ENCODE data around the gene IL1RAP. TPM values are rescaled to one million over a fixed set of nuclear protein-coding genes. Genes with fewer than 3 reads are reported as not detected.

Gene IL1RAP
- total and polyA plus RNA-seq, 9 of the 15 experiments (the other 6 are each of a cell fraction or from before 2014, with no cell fraction given): 0.23 to 1.8 (median 0.88) TPM

GRCh38 chr3:190546881-190547510 lies 33.1 kb downstream of the IL1RAP start:
- Histone ChIP-seq H3K4me2 (ENCODE audit: insufficient read depth, low read length) (no peak overlapping the region), H3K9ac (ENCODE audit: insufficient read depth in 1 of 2, low read depth in 2 of 2, low read length in 2 of 2) (no peak overlapping the region), H3K9me1 (ENCODE audit: control insufficient read depth, insufficient read depth, low read length) (no peaks in the 10 kb centered on the region), H4K20me1 (replicated peaks; ENCODE audit: control insufficient read depth, insufficient read depth, low read length) (no peaks in the 10 kb centered on the region), H3K4me3 (no peak overlapping the region), H3K4me1 (replicated peaks in 1 of 2; ENCODE audit: control insufficient read depth in 2 of 2, insufficient read depth in 2 of 2, low read length in 2 of 2) (no peaks in the 10 kb centered on the region), H3K27ac (ENCODE audit: extremely low read depth, low read depth, low read length) (no peak overlapping the region), H3K36me3 (ENCODE audit: control insufficient read depth, insufficient read depth, low read length) (no peaks in the 10 kb centered on the region), H3K9me3 (replicated peaks; ENCODE audit: control insufficient read depth, insufficient read depth, low read depth, low read length) (no peaks in the 10 kb centered on the region), H3K27me3 (ENCODE audit: control insufficient read depth in 2 of 2, insufficient read depth in 2 of 2, low read length in 2 of 2) (no peaks in the 10 kb centered on the region), H2AFZ (ENCODE audit: low read depth, low read length) (no peak overlapping the region), H3K79me2 (ENCODE audit: control insufficient read depth, insufficient read depth, low read length) (no peaks in the 10 kb centered on the region)
- in situ Hi-C loops (cut with MboI): no loop called here
- FAIRE-seq (no peak), DNase-seq (ENCODE audit: extremely low read depth in 1 of 4, low spot score in 3 of 4) (no peak), ATAC-seq (no peak)
- no TSS peak for BruUV-seq (replicated peaks)
- intact Hi-C loops (cut with micrococcal nuclease): no loop called here
- CTCF ChIA-PET (ENCODE audit: low intra/inter-chr PET ratio): no interaction called here
- POLR2A ChIA-PET: no interaction called here
- 0% methylated on average over 6 of the region's 6 CpGs for WGBS (ENCODE audit: insufficient coverage, low coverage, missing lambda C conversion rate)
- TF ChIP-seq PHB (CRISPR knock-in tag; IDR thresholded peaks at IDR 0.05): no peak
- no peak for TF ChIP-seq ZBTB33 (CRISPR knock-in tag; IDR thresholded peaks at IDR 0.05)
- no peak for TF ChIP-seq DIDO1 (tag; IDR thresholded peaks at IDR 0.05; ENCODE audit: low read depth)
- no peak for TF ChIP-seq GTF2A2 (tag; IDR thresholded peaks at IDR 0.05)
- TF ChIP-seq HDAC8 (tag; IDR thresholded peaks at IDR 0.05): no peak
- TF ChIP-seq ZKSCAN8 (CRISPR knock-in tag; IDR thresholded peaks at IDR 0.05): peak; percentile 84; the same call in 1 of the 2 replicates
- no peak for TF ChIP-seq TRIM25 (IDR thresholded peaks at IDR 0.05; ENCODE audit: borderline replicate concordance)
- no peak for TF ChIP-seq HMG20B (CRISPR knock-in tag; IDR thresholded peaks at IDR 0.05)
- TF ChIP-seq IRF2 (CRISPR knock-in tag; IDR thresholded peaks at IDR 0.05): no peak
- TF ChIP-seq ZBTB17 (CRISPR knock-in tag; IDR thresholded peaks at IDR 0.05): no peak
- no peak for TF ChIP-seq PHF21A (IDR thresholded peaks at IDR 0.05; ENCODE audit: borderline replicate concordance, low read depth)
- TF ChIP-seq PHF20 (IDR thresholded peaks at IDR 0.05; ENCODE audit: partially characterized antibody): no peak
- TF ChIP-seq TAL1 (IDR thresholded peaks at IDR 0.05): 0 out of 2 replicates have a peak, but pooled peaks have one; percentile 17
- peak; percentile 59; the same call in 1 of the 2 replicates for TF ChIP-seq TCF3 (CRISPR knock-in tag; IDR thresholded peaks at IDR 0.05)
- TF ChIP-seq ZNF561 (CRISPR knock-in tag; conservative IDR thresholded peaks at IDR 0.05): no peak
- no peak for TF ChIP-seq RFX7 (CRISPR knock-in tag; IDR thresholded peaks at IDR 0.05)
- peak; percentile 38 for TF ChIP-seq CBFA2T3 (IDR thresholded peaks at IDR 0.05)
- TF ChIP-seq NELFE (IDR thresholded peaks at IDR 0.05; ENCODE audit: insufficient read depth, insufficient read length): no peak
- peak; percentile 35; the same call in 1 of the 2 replicates for TF ChIP-seq ZNF311 (CRISPR knock-in tag; IDR thresholded peaks at IDR 0.05)
- TF ChIP-seq EP300 (IDR thresholded peaks at IDR 0.05; ENCODE audit: low read length): no peak
- no peak for TF ChIP-seq EWSR1 (IDR thresholded peaks at IDR 0.05; ENCODE audit: borderline replicate concordance, low read depth, partially characterized antibody)
